ENCODE results near the gene CRHR2.
"Not testable (repeated sequence)": the region's sequence is repeated elsewhere in the genome, so short reads cannot be mapped to it uniquely, and the experiment has no call there.

CRHR2 gene

GRCh38 chr7:30647589-30648364 is 34.5 kb downstream of the CRHR2 start:
- H3K36me3 ChIP-seq (ENCODE audit: control insufficient read depth, insufficient read depth, low read length) = no peaks in the 10 kb centered on the region
- H3K27ac ChIP-seq (ENCODE audit: insufficient read depth, low read depth, low read length, poor library complexity, severe bottlenecking) = no peak overlapping the region
- no peaks in the 10 kb centered on the region for H3K9me3 ChIP-seq (ENCODE audit: control insufficient read depth, low read length)
- no peak overlapping the region for H3K4me3 ChIP-seq (ENCODE audit: insufficient read depth, low read depth, low read length)
- H3K27me3 ChIP-seq (ENCODE audit: control insufficient read depth, insufficient read depth, low read length, poor library complexity, severe bottlenecking) = no peaks in the 10 kb centered on the region
- WGBS, 2 experiments = 75 to 79% methylated on average over 10 of the region's 10 CpGs
- peaks cover 13% of the 10 kb centered on the region for H3K4me1 ChIP-seq (ENCODE audit: control insufficient read depth, insufficient read depth, low read length)

- Histone ChIP-seq H3K36me3 (ENCODE audit: control insufficient read depth, insufficient read depth, low read length) (no peaks in the 10 kb centered on the region), H3K9me3 (ENCODE audit: control insufficient read depth, low read length) (no peaks in the 10 kb centered on the region), H3K4me1 (ENCODE audit: control insufficient read depth, insufficient read depth, low read length) (peaks cover 13% of the 10 kb centered on the region), H3K27me3 (ENCODE audit: control insufficient read depth, insufficient read depth, low read length, poor library complexity, severe bottlenecking) (no peaks in the 10 kb centered on the region), H3K27ac (ENCODE audit: insufficient read depth, low read depth, low read length, poor library complexity, severe bottlenecking) (no peak overlapping the region), H3K4me3 (ENCODE audit: insufficient read depth, low read depth, low read length) (no peak overlapping the region)
- WGBS, 2 experiments = 96 to 97% methylated on average over 12 of the region's 12 CpGs
These were observed 36.1 kb downstream of the CRHR2 start for GRCh38 chr7:30646154-30646553.

DNA sequence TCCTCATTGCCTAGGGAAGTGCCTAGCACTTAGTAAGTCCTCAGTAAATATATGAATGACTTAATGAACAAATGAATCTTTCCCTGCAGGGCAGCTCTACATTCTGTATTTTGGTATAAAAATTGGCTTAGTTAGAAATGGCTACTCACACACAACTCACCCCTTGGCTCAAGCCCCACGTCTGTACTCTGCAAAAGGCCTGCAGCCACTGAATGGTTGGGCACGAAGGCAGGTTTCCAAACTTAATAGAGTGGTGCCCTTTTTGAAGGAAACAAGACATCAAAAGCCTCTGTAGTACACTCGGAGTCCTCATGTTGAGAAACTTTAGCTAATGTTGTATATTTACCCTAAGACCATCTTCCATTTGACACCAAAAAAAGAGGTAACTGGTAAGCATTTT is 36.6 kb downstream of the CRHR2 start:
- H3K27me3 ChIP-seq (ENCODE audit: control insufficient read depth, insufficient read depth, low read length, poor library complexity, severe bottlenecking) = no peaks in the 10 kb centered on the region
- 96 to 98% methylated on average over 3 of the region's 3 CpGs for WGBS, 2 experiments
- H3K4me1 ChIP-seq (ENCODE audit: control insufficient read depth, insufficient read depth, low read length) = peaks cover 13% of the 10 kb centered on the region
- H3K9me3 ChIP-seq (ENCODE audit: control insufficient read depth, low read length) = no peaks in the 10 kb centered on the region
- no peak overlapping the region for H3K4me3 ChIP-seq (ENCODE audit: insufficient read depth, low read depth, low read length)
- no peaks in the 10 kb centered on the region for H3K36me3 ChIP-seq (ENCODE audit: control insufficient read depth, insufficient read depth, low read length)
- no peak overlapping the region for H3K27ac ChIP-seq (ENCODE audit: insufficient read depth, low read depth, low read length, poor library complexity, severe bottlenecking)

DNA sequence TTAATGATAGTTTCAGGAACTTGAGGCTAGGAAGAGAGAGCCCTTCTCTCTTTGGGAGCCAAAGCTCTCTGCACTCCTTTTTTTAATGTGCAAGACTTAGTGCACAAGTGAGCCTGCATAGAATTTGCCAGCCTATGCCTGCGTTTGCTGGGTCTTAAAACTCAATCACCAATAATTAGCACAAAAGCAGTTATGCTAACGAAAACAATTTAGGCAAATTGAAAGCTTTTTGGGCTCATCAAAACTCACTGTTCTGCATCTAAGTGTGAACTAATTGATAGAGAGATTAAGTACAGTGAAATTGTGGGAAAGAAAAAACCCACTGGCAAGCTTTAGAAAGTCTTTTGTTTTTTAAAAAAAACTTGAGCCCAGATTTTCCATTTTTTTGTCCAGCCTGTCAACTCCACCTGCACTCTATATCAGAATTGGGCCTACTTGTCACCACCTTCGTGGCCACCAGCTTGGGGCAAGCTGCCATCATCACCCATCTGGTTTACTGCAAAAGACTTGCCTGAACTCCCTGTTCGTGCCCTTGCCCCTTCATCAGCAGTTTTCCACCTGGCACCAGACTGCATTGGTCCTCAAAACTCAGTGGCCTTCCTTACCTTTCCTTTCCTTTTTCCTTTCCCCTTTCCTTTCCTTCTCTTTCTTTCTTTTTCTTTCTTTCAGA is 37.8 kb downstream of the CRHR2 start:
- WGBS, 2 experiments = 93 to 96% methylated on average over 4 of the region's 4 CpGs
- no peak overlapping the region for H3K27ac ChIP-seq (ENCODE audit: insufficient read depth, low read depth, low read length, poor library complexity, severe bottlenecking)
- no peak overlapping the region for H3K4me3 ChIP-seq (ENCODE audit: insufficient read depth, low read depth, low read length)

GRCh38 chr7:30642789-30643188 is 39.5 kb downstream of the CRHR2 start:
- Histone ChIP-seq H3K9me3 (ENCODE audit: control insufficient read depth, low read length) (no peaks in the 10 kb centered on the region), H3K36me3 (ENCODE audit: control insufficient read depth, insufficient read depth, low read length) (no peaks in the 10 kb centered on the region), H3K27ac (ENCODE audit: insufficient read depth, low read depth, low read length, poor library complexity, severe bottlenecking) (no peak overlapping the region), H3K4me3 (ENCODE audit: insufficient read depth, low read depth, low read length) (peak overlapping the region; percentile 44), H3K27me3 (ENCODE audit: control insufficient read depth, insufficient read depth, low read length, poor library complexity, severe bottlenecking) (no peaks in the 10 kb centered on the region), H3K4me1 (ENCODE audit: control insufficient read depth, insufficient read depth, low read length) (peaks cover 10% of the 10 kb centered on the region)
- 42 to 60% methylated on average over 2 to 4 of the region's 4 CpGs for WGBS, 2 experiments

More for the DNA sequence above, 37.8 kb downstream of the CRHR2 start:
- peaks cover 13% of the 10 kb centered on the region for H3K4me1 ChIP-seq (ENCODE audit: control insufficient read depth, insufficient read depth, low read length)
- no peaks in the 10 kb centered on the region for H3K27me3 ChIP-seq (ENCODE audit: control insufficient read depth, insufficient read depth, low read length, poor library complexity, severe bottlenecking)
- no peaks in the 10 kb centered on the region for H3K36me3 ChIP-seq (ENCODE audit: control insufficient read depth, insufficient read depth, low read length)
- H3K9me3 ChIP-seq (ENCODE audit: control insufficient read depth, low read length) = no peaks in the 10 kb centered on the region

GRCh38 chr7:30642322-30642721 is 39.9 kb downstream of the CRHR2 start:
- not testable (repeated sequence) for H3K27me3 ChIP-seq (ENCODE audit: control insufficient read depth, insufficient read depth, low read length, poor library complexity, severe bottlenecking); H3K27ac ChIP-seq (ENCODE audit: insufficient read depth, low read depth, low read length, poor library complexity, severe bottlenecking); H3K4me1 ChIP-seq (ENCODE audit: control insufficient read depth, insufficient read depth, low read length); H3K36me3 ChIP-seq (ENCODE audit: control insufficient read depth, insufficient read depth, low read length); H3K9me3 ChIP-seq (ENCODE audit: control insufficient read depth, low read length)
- peak overlapping the region; percentile 44 for H3K4me3 ChIP-seq (ENCODE audit: insufficient read depth, low read depth, low read length)
- 12 to 30% methylated on average over 2 to 15 of the region's 29 CpGs for WGBS, 2 experiments

- 97 to 99% methylated on average over 6 of the region's 6 CpGs for WGBS, 2 experiments
- H3K36me3 ChIP-seq (ENCODE audit: control insufficient read depth, insufficient read depth, low read length) = peaks cover 19% of the 10 kb centered on the region
- no peaks in the 10 kb centered on the region for H3K27me3 ChIP-seq (ENCODE audit: control insufficient read depth, insufficient read depth, low read length, poor library complexity, severe bottlenecking)
These were observed 46.5 kb downstream of the CRHR2 start for GRCh38 chr7:30635798-30636197.

GRCh38 chr7:30634634-30635201 is 47.5 kb downstream of the CRHR2 start:
- peaks cover 19% of the 10 kb centered on the region for H3K36me3 ChIP-seq (ENCODE audit: control insufficient read depth, insufficient read depth, low read length)
- H3K27me3 ChIP-seq (ENCODE audit: control insufficient read depth, insufficient read depth, low read length, poor library complexity, severe bottlenecking) = no peaks in the 10 kb centered on the region
- H3K4me1 ChIP-seq (ENCODE audit: control insufficient read depth, insufficient read depth, low read length) = no peaks in the 10 kb centered on the region
- H3K4me3 ChIP-seq (ENCODE audit: insufficient read depth, low read depth, low read length) = no peak overlapping the region
- no peaks in the 10 kb centered on the region for H3K9me3 ChIP-seq (ENCODE audit: control insufficient read depth, low read length)
- 85 to 94% methylated on average over 6 of the region's 6 CpGs for WGBS, 2 experiments
- no peak overlapping the region for H3K27ac ChIP-seq (ENCODE audit: insufficient read depth, low read depth, low read length, poor library complexity, severe bottlenecking)

More at GRCh38 chr7:30635798-30636197, 46.5 kb downstream of the CRHR2 start:
- H3K9me3 ChIP-seq (ENCODE audit: control insufficient read depth, low read length) = no peaks in the 10 kb centered on the region
- no peak overlapping the region for H3K4me3 ChIP-seq (ENCODE audit: insufficient read depth, low read depth, low read length)
- no peak overlapping the region for H3K27ac ChIP-seq (ENCODE audit: insufficient read depth, low read depth, low read length, poor library complexity, severe bottlenecking)
- H3K4me1 ChIP-seq (ENCODE audit: control insufficient read depth, insufficient read depth, low read length) = no peaks in the 10 kb centered on the region

DNA sequence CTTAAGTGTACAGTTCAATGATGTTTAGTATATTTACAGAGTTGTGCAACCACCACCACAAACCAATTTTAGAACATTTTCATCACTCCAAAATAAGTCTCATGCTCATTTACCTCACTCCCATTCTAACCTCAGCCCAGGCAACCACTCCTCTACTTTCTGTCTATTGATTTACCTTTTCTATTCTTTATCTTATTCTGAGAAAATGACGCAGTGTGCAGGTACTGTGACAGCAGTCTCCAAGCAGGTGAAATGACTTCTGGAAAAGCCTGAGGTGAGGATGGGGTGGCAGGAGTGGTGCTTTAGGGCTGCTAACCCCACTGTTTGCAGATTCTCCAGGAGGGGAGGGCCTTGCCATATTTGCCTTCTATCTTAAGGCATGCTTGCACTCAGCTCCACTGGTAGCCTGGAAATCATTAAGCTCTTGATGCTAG is 48.0 kb downstream of the CRHR2 start:
- Histone ChIP-seq H3K4me3 (ENCODE audit: insufficient read depth, low read depth, low read length) (no peak overlapping the region), H3K27me3 (ENCODE audit: control insufficient read depth, insufficient read depth, low read length, poor library complexity, severe bottlenecking) (no peaks in the 10 kb centered on the region), H3K27ac (ENCODE audit: insufficient read depth, low read depth, low read length, poor library complexity, severe bottlenecking) (no peak overlapping the region), H3K9me3 (ENCODE audit: control insufficient read depth, low read length) (no peaks in the 10 kb centered on the region), H3K4me1 (ENCODE audit: control insufficient read depth, insufficient read depth, low read length) (no peaks in the 10 kb centered on the region), H3K36me3 (ENCODE audit: control insufficient read depth, insufficient read depth, low read length) (peaks cover 19% of the 10 kb centered on the region)
- WGBS, 2 experiments = 100% methylated on average over 1 of the region's 1 CpG

- no peak overlapping the region for H3K27ac ChIP-seq (ENCODE audit: insufficient read depth, low read depth, low read length, poor library complexity, severe bottlenecking)
- H3K9me3 ChIP-seq (ENCODE audit: control insufficient read depth, low read length) = no peaks in the 10 kb centered on the region
- no peaks in the 10 kb centered on the region for H3K27me3 ChIP-seq (ENCODE audit: control insufficient read depth, insufficient read depth, low read length, poor library complexity, severe bottlenecking)
- H3K4me1 ChIP-seq (ENCODE audit: control insufficient read depth, insufficient read depth, low read length) = no peaks in the 10 kb centered on the region
- H3K4me3 ChIP-seq (ENCODE audit: insufficient read depth, low read depth, low read length) = no peak overlapping the region
- 94 to 95% methylated on average over 3 of the region's 3 CpGs for WGBS, 2 experiments
- peaks cover 21% of the 10 kb centered on the region for H3K36me3 ChIP-seq (ENCODE audit: control insufficient read depth, insufficient read depth, low read length)
These were observed 49.0 kb downstream of the CRHR2 start for GRCh38 chr7:30633223-30633622.
